ENCODE measurements around the gene BLOC1S1. TPM values are rescaled to one million over a fixed set of nuclear protein-coding genes. Genes with fewer than 3 reads are reported as not detected.

Gene BLOC1S1
- 100 to 1,000 TPM; 164 to 181 TPM for total RNA-seq

DNA sequence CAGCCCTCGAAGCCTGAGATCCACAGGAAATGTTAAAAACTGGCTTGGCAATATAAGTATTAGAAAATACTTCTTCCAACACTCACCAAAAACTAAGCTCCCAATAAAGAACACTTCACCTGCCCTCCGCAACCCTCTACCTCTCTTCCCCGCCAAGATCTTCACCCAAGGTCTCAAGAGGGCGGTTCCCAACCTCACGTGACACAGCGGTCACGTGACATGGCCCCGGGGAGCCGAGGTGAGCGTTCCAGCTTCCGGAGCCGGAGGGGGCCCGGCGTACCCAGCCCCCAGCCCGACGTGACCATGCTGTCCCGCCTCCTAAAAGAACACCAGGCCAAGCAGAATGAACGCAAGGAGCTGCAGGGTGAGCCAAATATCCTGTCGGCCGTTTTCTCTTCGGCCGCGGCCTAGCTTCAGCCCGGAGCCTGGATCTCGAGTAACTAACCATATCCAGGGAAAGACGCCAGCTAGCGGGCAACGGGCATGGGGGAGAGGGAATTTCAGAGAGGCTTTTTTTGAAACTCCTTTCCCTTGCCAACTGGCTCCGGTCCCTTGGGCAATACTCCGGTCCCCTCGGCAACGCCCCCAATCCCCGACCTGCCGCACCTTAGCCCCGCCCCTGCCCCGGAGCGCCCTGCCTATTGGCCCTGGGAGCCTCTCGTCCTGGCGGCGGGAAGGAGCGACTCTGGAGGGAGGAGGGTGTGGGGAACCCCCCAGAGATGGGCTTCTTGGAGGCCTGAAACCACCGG, at the start of gene BLOC1S1:
BLOC1S1 (plus strand) TSS at position 214 of the 749 bp plus-strand sequence; CDS start at position 220, 6 bp downstream.
- Mint-ChIP-seq H3K36me3 (ENCODE audit: low read depth) (peaks cover 26% of the 10 kb centered on the region), H3K4me3 (peak within 1 kb of the TSS; percentile 91), H3K27me3 (peaks cover 17% of the 10 kb centered on the region), H3K9me3 (no peaks in the 10 kb centered on the region), H3K27ac (peak within 1 kb of the TSS; percentile 95), H3K4me1 (peaks cover 46% of the 10 kb centered on the region)
- ChIA-PET POLR2A (interaction anchor here (1.0 kb wide), 2 partner anchors 9 to 10 kb away, joined by 4 to 5 read pairs; no protein-coding TSS in a partner anchor), CTCF (interaction anchor here (0.8 to 9.0 kb wide), 11 partner anchors 9 to 1396 kb away, joined by 3 to 75 read pairs (median 4); partner anchors contain the start of gene CD63)
- peak; percentile 95 for DNase-seq

DNA sequence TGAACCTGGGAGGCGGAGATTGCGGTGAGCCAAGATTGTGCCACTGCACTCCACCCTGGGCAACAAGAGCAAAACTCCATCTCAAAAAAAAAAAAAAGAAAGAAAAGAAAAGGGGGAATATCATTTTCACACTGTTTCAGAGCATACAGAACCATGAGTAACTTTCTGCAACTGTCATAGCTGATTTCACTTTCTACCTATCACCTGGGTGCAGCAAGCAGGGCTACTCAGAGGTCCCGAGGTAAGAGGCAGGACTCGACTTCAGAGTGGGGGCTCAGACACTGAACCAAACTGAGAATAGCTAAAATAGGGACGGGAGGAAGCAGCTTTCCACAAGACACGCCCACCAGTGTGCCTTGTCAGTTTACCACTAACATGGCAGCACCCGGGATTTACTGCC, 49.3 kb upstream of the BLOC1S1 start:
- ChIA-PET POLR2A (no interaction called here), CTCF (interaction anchor here (0.6 to 1.6 kb wide), 2 partner anchors 11 to 20 kb away, joined by 3 read pairs; no protein-coding TSS in a partner anchor)
- no peaks in the 10 kb centered on the region for H3K4me1 Mint-ChIP-seq
- H3K27me3 Mint-ChIP-seq = peaks cover 10% of the 10 kb centered on the region
- DNase-seq = no peak
- no peak overlapping the region for H3K4me3 Mint-ChIP-seq
- no peaks in the 10 kb centered on the region for H3K9me3 Mint-ChIP-seq
- no peaks in the 10 kb centered on the region for H3K36me3 Mint-ChIP-seq (ENCODE audit: low read depth)
- no peak overlapping the region for H3K27ac Mint-ChIP-seq

- H3K4me1 Mint-ChIP-seq = no peaks in the 10 kb centered on the region
- no peak overlapping the region for H3K27ac Mint-ChIP-seq
- ChIA-PET CTCF (interaction anchor here (1.0 kb wide), 1 partner anchor 24 kb away, joined by 4 read pairs; no protein-coding TSS in a partner anchor), POLR2A (no interaction called here)
- DNase-seq = no peak
- H3K36me3 Mint-ChIP-seq (ENCODE audit: low read depth) = no peaks in the 10 kb centered on the region
- H3K27me3 Mint-ChIP-seq = peaks cover 6% of the 10 kb centered on the region
- H3K9me3 Mint-ChIP-seq = no peaks in the 10 kb centered on the region
- H3K4me3 Mint-ChIP-seq = no peak overlapping the region
Measured at GRCh38 chr12:55670276-55670675, 45.6 kb upstream of the BLOC1S1 start.

DNA sequence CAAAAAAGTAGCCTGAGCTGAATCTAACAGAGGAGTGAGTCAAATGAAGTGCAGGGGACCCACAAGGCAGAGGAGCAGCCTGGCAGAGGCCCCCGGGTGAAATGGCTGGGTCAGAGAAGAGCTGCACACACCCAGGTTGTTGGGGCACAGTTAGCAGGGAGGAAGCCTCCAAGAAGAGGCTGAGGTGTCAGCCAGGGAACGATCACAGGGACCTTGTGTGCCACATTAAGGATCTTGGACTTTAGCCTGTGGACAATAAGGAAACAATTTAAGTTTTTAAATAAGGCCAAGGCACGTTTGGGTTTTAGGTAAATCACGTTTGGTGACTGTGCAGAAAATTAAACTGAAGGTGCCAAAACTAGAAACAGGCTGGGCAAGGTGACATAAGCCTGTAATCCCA, 44.1 kb upstream of the BLOC1S1 start:
- DNase-seq = no peak
- Mint-ChIP-seq H3K4me1 (no peaks in the 10 kb centered on the region), H3K27ac (no peak overlapping the region), H3K4me3 (no peak overlapping the region), H3K27me3 (peaks cover 6% of the 10 kb centered on the region), H3K36me3 (ENCODE audit: low read depth) (no peaks in the 10 kb centered on the region), H3K9me3 (no peaks in the 10 kb centered on the region)
- ChIA-PET CTCF (interaction anchor here (1.2 kb wide), 1 partner anchor 15 kb away, joined by 4 read pairs; no protein-coding TSS in a partner anchor), POLR2A (interaction anchor here (0.7 kb wide), 1 partner anchor 1068 kb away, joined by 3 read pairs; no protein-coding TSS in a partner anchor)

- Mint-ChIP-seq H3K9me3 (no peaks in the 10 kb centered on the region), H3K36me3 (ENCODE audit: low read depth) (no peaks in the 10 kb centered on the region), H3K4me1 (no peaks in the 10 kb centered on the region), H3K27ac (no peak overlapping the region), H3K27me3 (peaks cover 6% of the 10 kb centered on the region), H3K4me3 (no peak overlapping the region)
- no peak for DNase-seq
- ChIA-PET CTCF (interaction anchor here (0.9 kb wide), 1 partner anchor 11 kb away, joined by 3 read pairs; no protein-coding TSS in a partner anchor), POLR2A (no interaction called here)
Measured at GRCh38 chr12:55673638-55674037, 42.2 kb upstream of the BLOC1S1 start.

DNA sequence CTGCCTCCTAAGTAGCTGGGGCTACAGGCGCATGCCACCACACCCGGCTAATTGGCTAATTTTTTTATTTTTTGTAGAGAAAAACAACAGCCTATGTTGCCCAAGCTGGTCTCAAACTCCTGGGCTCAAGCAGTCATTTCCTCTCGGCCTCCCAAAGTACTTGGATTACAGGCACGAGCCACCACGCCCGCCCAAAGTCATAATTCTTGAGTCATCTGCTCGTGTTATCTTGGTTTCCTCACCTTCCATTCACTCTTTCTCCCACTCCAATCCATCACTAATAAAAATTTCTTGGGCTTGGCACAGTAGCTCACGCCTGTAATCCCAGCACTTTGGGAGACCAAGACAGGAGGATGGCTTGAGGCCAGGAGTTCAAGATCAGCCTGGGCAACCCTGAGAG, 40.2 kb upstream of the BLOC1S1 start:
- Mint-ChIP-seq H3K36me3 (ENCODE audit: low read depth) (no peaks in the 10 kb centered on the region), H3K9me3 (no peaks in the 10 kb centered on the region), H3K4me1 (no peaks in the 10 kb centered on the region), H3K4me3 (no peak overlapping the region), H3K27ac (no peak overlapping the region), H3K27me3 (peaks cover 15% of the 10 kb centered on the region)
- ChIA-PET CTCF (no interaction called here), POLR2A (no interaction called here)
- DNase-seq = no peak

DNA sequence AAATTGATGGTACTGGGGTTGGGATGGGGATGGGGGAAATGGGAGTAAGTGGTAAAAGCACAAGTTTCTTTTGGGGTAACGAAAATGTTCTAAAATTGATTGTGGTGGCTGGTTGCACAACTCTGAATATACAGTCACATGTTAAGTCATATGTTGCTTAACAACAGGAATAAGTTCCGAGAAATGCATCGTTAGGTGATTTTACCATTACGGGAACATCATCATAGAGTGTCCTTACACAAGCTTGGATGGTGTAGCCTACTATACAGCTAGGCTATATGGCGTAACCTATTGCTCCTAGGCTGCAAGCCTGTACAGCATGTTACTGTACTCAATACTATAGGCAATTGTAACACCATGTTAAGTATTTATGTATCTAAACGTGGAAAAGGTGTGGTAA, 39.1 kb upstream of the BLOC1S1 start:
- H3K27me3 Mint-ChIP-seq = peaks cover 25% of the 10 kb centered on the region
- POLR2A ChIA-PET = no interaction called here
- no peaks in the 10 kb centered on the region for H3K36me3 Mint-ChIP-seq (ENCODE audit: low read depth)
- CTCF ChIA-PET = interaction anchor here (0.6 to 1.3 kb wide), 2 partner anchors 30 to 997 kb away, joined by 3 to 4 read pairs; no protein-coding TSS in a partner anchor
- no peak for DNase-seq
- peaks cover 5% of the 10 kb centered on the region for H3K4me1 Mint-ChIP-seq
- H3K27ac Mint-ChIP-seq = no peak overlapping the region
- no peak overlapping the region for H3K4me3 Mint-ChIP-seq
- H3K9me3 Mint-ChIP-seq = no peaks in the 10 kb centered on the region

DNA sequence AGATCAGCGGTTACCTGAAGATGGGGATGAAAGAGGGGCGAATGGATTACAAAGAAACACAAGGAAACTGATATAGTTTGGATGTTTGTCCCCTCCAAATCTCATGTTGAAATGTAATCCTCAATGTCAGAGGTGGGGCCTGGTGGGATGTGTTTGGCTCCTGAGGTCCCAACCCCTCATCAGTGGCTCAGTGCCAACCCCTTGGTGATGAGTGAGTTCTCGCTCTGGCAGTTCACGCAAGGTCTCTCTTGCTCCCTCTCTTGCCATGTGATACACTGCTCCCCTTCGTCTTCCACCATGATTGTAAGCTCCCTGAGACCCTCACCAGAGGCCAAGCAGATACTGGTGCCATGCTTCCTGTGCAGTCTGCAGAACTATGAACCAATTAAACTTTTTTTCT, 36.2 kb upstream of the BLOC1S1 start:
- DNase-seq = no peak
- ChIA-PET CTCF (no interaction called here), POLR2A (no interaction called here)
- H3K27ac Mint-ChIP-seq = no peak overlapping the region
- H3K4me1 Mint-ChIP-seq = peaks cover 5% of the 10 kb centered on the region
- H3K36me3 Mint-ChIP-seq (ENCODE audit: low read depth) = no peaks in the 10 kb centered on the region
- peaks cover 28% of the 10 kb centered on the region for H3K27me3 Mint-ChIP-seq
- H3K9me3 Mint-ChIP-seq = no peaks in the 10 kb centered on the region
- H3K4me3 Mint-ChIP-seq = no peak overlapping the region

DNA sequence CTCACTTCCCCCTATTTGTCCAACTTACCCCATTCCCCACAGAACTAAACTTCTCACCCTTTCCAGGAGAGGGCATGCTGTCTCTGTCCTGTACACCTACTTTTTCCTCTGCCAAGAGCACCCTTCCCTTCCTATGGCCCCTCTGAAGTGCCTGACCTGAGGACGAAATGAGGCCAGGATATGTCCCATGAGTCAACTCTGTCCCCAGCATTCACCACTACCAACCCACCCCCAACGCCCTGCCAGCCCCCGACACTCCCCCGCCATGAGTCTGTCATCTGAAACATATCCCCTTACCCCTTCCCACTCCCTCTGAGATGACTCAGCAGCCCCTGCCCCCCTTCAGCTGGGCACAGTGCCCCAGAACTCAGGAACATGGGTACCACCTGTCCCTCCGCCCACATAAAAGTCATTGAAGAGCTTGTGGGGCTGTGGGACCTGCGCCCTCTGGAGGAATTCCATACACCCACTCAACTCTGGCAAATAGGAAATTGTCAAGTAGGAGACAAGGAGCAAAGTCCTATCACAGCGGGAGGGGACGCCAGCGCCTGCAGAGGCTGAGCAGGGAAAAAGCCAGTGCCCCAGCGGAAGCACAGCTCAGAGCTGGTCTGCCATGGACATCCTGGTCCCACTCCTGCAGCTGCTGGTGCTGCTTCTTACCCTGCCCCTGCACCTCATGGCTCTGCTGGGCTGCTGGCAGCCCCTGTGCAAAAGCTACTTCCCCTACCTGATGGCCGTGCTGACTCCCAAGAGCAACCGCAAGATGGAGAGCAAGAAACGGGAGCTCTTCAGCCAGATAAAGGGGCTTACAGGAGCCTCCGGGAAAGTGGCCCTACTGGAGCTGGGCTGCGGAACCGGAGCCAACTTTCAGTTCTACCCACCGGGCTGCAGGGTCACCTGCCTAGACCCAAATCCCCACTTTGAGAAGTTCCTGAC, 34.4 kb upstream of the BLOC1S1 start:
- H3K4me3 Mint-ChIP-seq = no peak overlapping the region
- no peak for DNase-seq

DNA sequence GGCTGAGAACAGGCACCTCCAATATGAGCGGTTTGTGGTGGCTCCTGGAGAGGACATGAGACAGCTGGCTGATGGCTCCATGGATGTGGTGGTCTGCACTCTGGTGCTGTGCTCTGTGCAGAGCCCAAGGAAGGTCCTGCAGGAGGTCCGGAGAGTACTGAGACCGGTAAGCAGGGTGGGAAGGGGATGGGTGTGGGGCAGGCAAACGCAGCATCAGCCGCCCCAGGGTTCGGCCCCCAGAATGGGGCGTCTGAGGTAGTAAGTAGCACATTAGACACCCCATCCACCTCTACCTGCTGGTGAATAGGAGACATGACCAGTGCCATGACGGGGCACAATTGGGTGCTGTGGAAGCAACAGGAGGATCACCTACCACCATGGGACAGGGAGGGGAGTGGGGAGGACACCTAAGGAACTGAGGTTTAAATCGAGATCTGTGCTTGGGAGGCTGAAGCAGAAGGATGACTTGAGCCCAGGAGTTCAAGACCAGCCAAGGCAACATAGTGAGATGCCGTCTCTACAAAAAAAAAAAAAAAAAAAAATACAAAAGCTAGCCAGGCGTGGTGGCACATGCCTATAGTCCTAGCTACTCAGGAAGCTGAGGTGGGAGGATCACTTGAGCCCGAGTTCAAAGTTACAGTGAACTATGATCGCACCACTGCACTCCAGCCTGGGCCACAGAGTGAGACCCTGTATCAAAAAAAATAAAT, 33.6 kb upstream of the BLOC1S1 start:
- H3K4me3 Mint-ChIP-seq = no peak overlapping the region
- H3K4me1 Mint-ChIP-seq = peaks cover 5% of the 10 kb centered on the region
- H3K27me3 Mint-ChIP-seq = peaks cover 26% of the 10 kb centered on the region
- no peak overlapping the region for H3K27ac Mint-ChIP-seq
- ChIA-PET POLR2A (no interaction called here), CTCF (interaction anchor here (0.6 to 1.2 kb wide), 4 partner anchors 26 to 912 kb away, joined by 3 to 4 read pairs (median 3); no protein-coding TSS in a partner anchor)
- no peaks in the 10 kb centered on the region for H3K36me3 Mint-ChIP-seq (ENCODE audit: low read depth)
- no peak for DNase-seq
- no peaks in the 10 kb centered on the region for H3K9me3 Mint-ChIP-seq

More for the DNA sequence above, 34.4 kb upstream of the BLOC1S1 start:
- CTCF ChIA-PET = interaction anchor here (1.1 kb wide), 1 partner anchor 53 kb away, joined by 3 read pairs; no protein-coding TSS in a partner anchor
- no peak overlapping the region for H3K27ac Mint-ChIP-seq
- peaks cover 5% of the 10 kb centered on the region for H3K4me1 Mint-ChIP-seq
- H3K36me3 Mint-ChIP-seq (ENCODE audit: low read depth) = no peaks in the 10 kb centered on the region
- peaks cover 26% of the 10 kb centered on the region for H3K27me3 Mint-ChIP-seq
- POLR2A ChIA-PET = no interaction called here
- H3K9me3 Mint-ChIP-seq = no peaks in the 10 kb centered on the region

GRCh38 chr12:55683676-55684075, 32.2 kb upstream of the BLOC1S1 start:
- no peaks in the 10 kb centered on the region for H3K36me3 Mint-ChIP-seq (ENCODE audit: low read depth)
- peaks cover 26% of the 10 kb centered on the region for H3K27me3 Mint-ChIP-seq
- H3K4me1 Mint-ChIP-seq = peaks cover 5% of the 10 kb centered on the region
- no peak for DNase-seq
- ChIA-PET POLR2A (no interaction called here), CTCF (interaction anchor here (1.2 kb wide), 2 partner anchors 16 to 27 kb away, joined by 3 read pairs; no protein-coding TSS in a partner anchor)
- no peak overlapping the region for H3K27ac Mint-ChIP-seq
- no peaks in the 10 kb centered on the region for H3K9me3 Mint-ChIP-seq
- H3K4me3 Mint-ChIP-seq = no peak overlapping the region

DNA sequence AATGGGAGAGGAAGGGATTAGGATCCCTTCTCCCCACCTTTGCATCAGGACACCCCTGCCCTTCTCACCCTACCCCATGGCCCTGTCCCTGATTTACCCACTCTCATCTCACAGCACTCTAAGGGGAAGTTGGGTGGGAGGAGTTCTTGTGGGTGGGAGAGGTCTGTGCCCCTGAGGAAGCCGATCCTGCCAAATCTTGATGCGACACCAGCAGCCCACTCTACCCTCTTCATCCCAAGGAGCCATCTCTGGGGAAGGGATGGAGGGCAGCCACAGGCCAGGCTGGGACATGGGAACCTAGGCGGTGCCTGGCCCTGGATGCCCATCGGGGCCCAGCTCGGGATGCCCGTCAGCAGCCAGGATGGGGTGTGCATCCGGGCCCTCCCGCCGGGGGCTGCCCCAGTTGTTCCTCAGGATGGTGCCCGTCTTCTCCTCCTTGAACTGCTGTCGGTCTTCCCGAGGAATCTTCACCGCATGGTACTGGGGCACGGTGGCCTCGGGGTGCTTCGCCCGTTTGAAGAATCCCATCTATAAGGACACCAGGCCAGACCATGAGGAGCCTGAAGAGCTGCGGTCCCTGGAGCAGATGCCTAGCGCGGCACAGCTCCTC, 31.0 kb upstream of the BLOC1S1 start:
- Mint-ChIP-seq H3K27me3 (peaks cover 23% of the 10 kb centered on the region), H3K36me3 (ENCODE audit: low read depth) (no peaks in the 10 kb centered on the region), H3K4me3 (no peak overlapping the region), H3K4me1 (peaks cover 5% of the 10 kb centered on the region), H3K27ac (no peak overlapping the region), H3K9me3 (no peaks in the 10 kb centered on the region)
- POLR2A ChIA-PET = no interaction called here
- CTCF ChIA-PET = no interaction called here
- DNase-seq = no peak
